Anterior cingulate cortex (tissue), 58 donors: Measurements from ENCODE around the gene SPATA31E1.
"Not testable (repeated sequence)": the region's sequence is repeated elsewhere in the genome, so short reads cannot be mapped to it uniquely, and the experiment has no call there.

Experiments
- DNase-seq, 58 donors: peaks; one replicate each; lab custom pipeline; 2025; lab: John Stamatoyannopoulos, UW

Gene SPATA31E1

GRCh38 chr9:87882627-87883026 lies at the start of gene SPATA31E1:
Gene SPATA31E1, plus strand, starts transcription at chr9:87882877. Its CDS starts 15 bp downstream, at chr9:87882892.
- no peak for DNase-seq

- DNase-seq = no peak
These were observed 48.3 kb upstream of the SPATA31E1 start for GRCh38 chr9:87834357-87834756.

- DNase-seq = no peak
These were observed 46.1 kb upstream of the SPATA31E1 start for GRCh38 chr9:87836536-87836935.

GRCh38 chr9:87836951-87837705 lies 45.5 kb upstream of the SPATA31E1 start:
- peak in 27 of 58 donors; percentile 8 to 61 (median 19) for DNase-seq

DNA sequence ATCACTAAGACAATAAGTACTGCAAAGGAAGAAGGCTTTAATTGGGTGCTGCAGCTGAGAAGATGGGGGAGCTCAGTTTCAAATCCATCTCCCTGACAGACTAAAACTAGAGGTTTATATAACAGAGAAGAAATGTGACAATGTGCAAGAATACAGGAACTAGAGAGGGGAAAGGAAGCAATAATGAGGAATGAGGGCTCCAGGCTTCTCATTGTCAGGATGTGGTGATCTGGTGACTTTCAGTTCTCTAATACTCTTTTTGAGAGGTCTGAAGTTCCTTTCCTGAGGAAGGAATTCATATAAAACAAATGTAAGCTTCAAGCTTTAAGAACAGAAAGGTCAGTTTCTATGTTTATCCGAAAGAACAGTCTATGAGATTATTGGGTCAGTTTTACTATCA lies 42.5 kb upstream of the SPATA31E1 start:
- DNase-seq = no peak

DNA sequence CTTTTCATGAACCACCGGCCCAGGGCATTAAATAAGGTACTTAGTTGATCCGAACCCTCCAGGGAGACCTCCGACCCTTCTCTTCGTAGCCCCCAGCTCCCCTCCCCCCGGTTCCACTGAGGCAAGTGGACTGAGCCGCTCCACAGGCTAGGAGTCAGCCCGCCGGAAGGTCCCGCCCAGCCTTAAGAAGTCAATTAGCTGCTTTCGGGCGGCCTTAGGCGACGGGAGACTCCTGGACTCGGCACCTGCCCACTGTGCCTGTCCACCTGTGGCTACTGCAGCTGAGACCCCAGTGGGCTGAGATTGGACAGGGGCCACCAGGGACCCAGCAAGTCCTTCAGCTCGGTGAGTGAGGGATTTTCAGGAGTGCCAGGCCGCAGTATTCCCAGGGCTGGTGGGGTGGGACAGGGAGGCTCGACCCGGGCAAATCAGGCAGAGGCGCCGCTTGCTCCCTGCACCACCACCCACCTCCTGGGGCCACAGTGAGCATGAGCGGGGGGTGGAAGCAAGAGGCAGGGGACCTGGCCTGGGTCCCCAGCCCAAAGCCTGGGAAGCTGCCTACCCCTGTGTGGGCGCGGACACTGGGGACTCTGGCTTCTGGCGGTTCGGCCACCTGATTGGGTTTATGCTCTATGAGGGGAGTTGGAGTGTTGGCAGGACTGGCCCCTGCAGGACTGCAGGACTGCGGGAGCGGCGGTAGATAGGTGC lies 39.6 kb upstream of the SPATA31E1 start:
- no peak for DNase-seq

- no peak for DNase-seq
These were observed 38.2 kb upstream of the SPATA31E1 start for GRCh38 chr9:87844506-87844905.

GRCh38 chr9:87847817-87848216 lies 34.9 kb upstream of the SPATA31E1 start:
- not testable (repeated sequence) for DNase-seq

GRCh38 chr9:87849144-87849758 lies 33.4 kb upstream of the SPATA31E1 start:
- no peak for DNase-seq

DNA sequence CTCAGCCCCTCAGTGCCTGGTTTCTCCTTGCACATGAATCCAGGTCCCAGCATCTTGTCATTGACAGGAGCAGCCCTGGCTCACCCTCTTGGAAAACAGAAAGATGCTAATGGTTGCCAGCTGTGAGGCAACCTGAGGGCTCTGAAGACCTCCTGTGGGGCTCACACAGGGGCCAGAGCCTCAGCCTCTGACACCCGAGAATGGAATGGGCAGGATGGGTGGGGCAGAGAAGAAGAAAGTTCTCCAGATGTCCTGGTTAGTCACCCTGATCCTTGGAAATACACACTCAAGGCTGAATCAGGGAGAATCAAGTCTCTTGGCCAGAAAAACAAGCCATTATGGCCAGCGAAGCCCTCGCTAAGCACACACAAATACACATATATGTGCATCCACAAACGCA lies 32.3 kb upstream of the SPATA31E1 start:
- DNase-seq = no peak

DNA sequence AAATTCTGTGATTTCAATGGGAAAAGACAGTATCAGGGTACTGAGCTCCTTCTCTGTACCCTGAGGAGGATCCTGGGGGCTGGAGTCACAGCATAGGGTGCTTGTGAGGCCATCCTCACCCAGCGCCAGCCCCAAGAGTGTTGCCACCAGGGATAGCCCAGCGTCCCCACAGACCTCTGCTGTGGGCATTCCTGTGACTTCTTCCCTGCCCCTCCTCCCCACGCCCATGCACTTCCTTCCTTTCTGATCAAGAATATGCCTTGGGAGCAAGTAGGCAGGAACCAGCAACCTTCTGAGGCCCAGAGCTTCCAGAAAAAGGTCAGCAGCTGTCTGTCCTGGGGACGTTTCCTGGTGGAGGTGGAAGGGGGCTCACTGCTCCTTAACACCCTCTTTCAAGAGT lies 31.5 kb upstream of the SPATA31E1 start:
- DNase-seq = not testable (repeated sequence)

- no peak for DNase-seq
These were observed 29.4 kb upstream of the SPATA31E1 start for GRCh38 chr9:87853302-87853701.

- DNase-seq = no peak
These were observed 28.6 kb upstream of the SPATA31E1 start for GRCh38 chr9:87853876-87854579.

GRCh38 chr9:87854580-87854955 lies 28.1 kb upstream of the SPATA31E1 start:
- DNase-seq = peak in 3 of 58 donors; percentile 3 to 25 (median 11)

DNA sequence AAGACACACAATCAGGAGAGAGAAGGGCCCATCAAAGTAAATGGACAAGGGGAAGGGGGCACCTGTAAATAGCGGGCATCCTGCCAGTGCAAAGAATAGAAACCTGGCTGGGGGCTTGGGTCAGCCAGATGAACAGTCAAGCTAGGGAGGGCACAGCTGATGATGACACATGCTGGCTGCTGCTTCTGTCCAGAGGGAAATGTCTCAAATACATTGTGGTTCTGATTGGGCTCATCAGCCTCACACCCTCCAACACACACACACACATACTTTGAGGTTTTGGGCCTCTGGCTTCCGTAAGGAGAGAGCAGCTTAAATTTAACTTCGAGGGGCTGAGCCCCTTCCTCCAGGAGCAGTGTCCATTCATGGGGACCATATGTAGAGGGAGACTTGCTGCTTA lies 27.6 kb upstream of the SPATA31E1 start:
- DNase-seq = no peak

GRCh38 chr9:87857141-87857947 lies 25.3 kb upstream of the SPATA31E1 start:
- no peak for DNase-seq

- no peak for DNase-seq
These were observed 24.7 kb upstream of the SPATA31E1 start for GRCh38 chr9:87857948-87858335.

DNA sequence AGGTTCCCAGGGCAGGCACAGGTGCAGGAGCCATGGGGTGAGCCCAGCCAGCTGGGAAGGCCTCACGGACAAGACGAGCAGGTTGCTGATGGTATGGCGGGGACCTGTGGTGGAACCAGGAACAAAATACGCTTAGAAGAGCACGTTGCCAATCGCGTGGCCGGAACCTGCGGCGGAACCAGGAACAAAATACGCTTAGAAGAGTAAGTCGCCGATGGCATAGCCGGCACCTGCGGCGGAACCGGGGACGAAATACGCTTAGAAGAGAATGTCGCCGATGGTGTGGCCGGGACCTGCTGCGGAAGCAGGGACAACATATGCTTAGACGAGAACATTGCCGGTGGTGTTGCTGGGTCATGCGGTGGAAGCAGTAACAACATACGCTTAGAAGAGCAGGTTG lies 23.5 kb upstream of the SPATA31E1 start:
- DNase-seq = no peak

DNA sequence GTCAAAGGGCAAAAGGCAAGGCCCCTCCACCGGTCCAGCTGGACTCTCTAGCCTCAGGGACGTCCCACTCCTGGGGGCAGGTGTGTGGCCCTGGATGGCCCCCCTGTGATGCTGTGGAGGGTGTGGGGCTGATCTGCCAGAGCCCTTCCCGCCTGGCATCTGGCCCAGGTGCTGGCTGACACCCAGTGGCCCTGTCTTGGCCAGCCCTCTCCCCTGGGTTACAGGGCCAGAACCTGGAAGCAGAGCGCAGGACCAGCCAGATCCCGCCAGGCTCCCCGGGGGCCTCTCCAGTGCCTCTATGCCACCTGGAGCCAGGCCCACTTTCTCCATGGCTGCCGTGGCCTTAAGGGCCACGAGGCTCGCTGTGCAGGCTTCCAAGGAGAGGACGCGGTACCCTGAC lies 22.9 kb upstream of the SPATA31E1 start:
- DNase-seq = no peak

DNA sequence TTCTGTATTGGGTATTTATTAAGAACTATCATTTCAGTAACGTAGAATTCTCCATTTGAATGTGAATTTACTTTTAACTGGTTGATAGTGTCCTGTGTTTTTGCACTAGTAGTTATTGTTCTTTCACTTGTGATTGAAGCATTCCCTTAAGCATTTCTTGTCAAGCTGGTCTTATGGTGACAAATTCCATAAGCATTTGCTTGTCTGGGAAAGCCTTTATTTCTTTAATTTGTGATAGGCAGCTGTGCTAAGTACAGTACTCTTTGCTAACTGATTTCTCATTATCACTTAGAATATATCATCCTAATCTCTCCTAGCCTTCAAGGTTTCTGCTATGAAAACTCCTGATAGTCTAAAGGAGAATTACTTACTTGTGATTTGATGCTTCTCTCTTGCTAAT lies 21.3 kb upstream of the SPATA31E1 start:
- no peak for DNase-seq
